HEK293T (cell line): ENCODE measurements around the gene TMTC2.

Experiments used
- ARNT ChIP-seq: fragments of 450-650 bp; IDR thresholded peaks from 2 replicates; pipeline ENCODE4 v1.6.1; 2017; ENCODE audit warnings: mild to moderate bottlenecking
- ELF4 ChIP-seq: fragments of 450-650 bp; IDR thresholded peaks from 2 replicates; pipeline ENCODE4 v1.6.1; 2017; ENCODE audit warnings: antibody characterized with exemption
- SUZ12 ChIP-seq: fragments of 450-650 bp; IDR thresholded peaks from 2 replicates; pipeline ENCODE4 v1.6.1; 2016; ENCODE audit warnings: mild to moderate bottlenecking

DNA sequence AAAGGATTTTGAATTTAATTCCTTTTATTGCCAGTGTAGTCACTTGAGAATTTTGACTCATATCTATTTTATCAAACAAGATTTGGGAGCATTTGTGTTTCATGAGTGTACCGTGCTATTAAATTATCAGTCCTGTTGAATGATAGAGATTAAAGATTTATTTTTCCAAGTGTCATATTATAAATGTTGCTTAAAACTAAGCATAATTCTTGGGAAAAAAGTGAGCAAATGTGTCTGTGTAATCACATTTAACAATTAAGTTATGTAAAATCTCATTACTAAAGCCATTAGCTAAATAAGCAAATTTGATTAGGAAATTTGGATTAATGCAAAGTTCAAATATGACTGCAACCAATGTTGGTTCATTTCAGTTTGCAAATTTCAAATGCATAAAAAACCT is 266.7 kb downstream of the TMTC2 start:
- TF ChIP-seq SUZ12 (no peak), ARNT (no peak), ELF4 (no peak)
